GM23338 (cell line): ENCODE data around the gene MKLN1.

Experiments used
- CREB1 ChIP-seq: fragments of 250-450 bp; sonication (Bioruptor Pico); IDR thresholded peaks from 2 replicates; pipeline ENCODE4 v1.5.0; 2020; ENCODE audit warnings: low read depth, mild to moderate bottlenecking, moderate library complexity
- CTCF ChIP-seq, 2 experiments: fragments of 200-600 bp in 1 of 2; sonication (generic) in 1 of 2; conservative IDR thresholded peaks; 2 replicates each; pipeline versions ENCODE4 v1.5.1 to v1.6.1; 2016 to 2017; ENCODE audit warnings: antibody characterized with exemption in 2 of 2, low read depth in 2 of 2, mild to moderate bottlenecking in 2 of 2, moderate library complexity in 1 of 2
- ETS1 ChIP-seq: IDR thresholded peaks from 2 replicates; pipeline ENCODE4 v1.6.1; 2016; ENCODE audit warnings: antibody characterized with exemption
- EZH2 ChIP-seq: fragments of 200-600 bp; sonication (generic); IDR thresholded peaks from one replicate; pipeline ENCODE4 v1.8.0; 2017; ENCODE audit warnings: antibody characterized with exemption, mild to moderate bottlenecking, low read depth; ENCODE audit not compliant: unreplicated experiment
- EZH2phosphoT487 ChIP-seq: fragments of 200-600 bp; sonication (generic); IDR thresholded peaks from one replicate; pipeline ENCODE4 v1.8.1; 2018; ENCODE audit warnings: antibody characterized with exemption; ENCODE audit not compliant: unreplicated experiment
- JUNB ChIP-seq: IDR thresholded peaks from one replicate; pipeline ENCODE4 v1.6.1; 2016; ENCODE audit warnings: antibody characterized with exemption; ENCODE audit not compliant: unreplicated experiment
- POLR2AphosphoS5 ChIP-seq: IDR thresholded peaks from 2 replicates; pipeline ENCODE4 v1.6.1; 2016; ENCODE audit warnings: antibody characterized with exemption, low read depth
- ZNF331 ChIP-seq: fragments of 250-450 bp; sonication (Bioruptor Pico); IDR thresholded peaks from 2 replicates; pipeline ENCODE4 v1.5.0; 2020; ENCODE audit warnings: low read depth, mild to moderate bottlenecking, moderate library complexity
- ZNF462 ChIP-seq: fragments of 250-450 bp; sonication (Bioruptor Pico); IDR thresholded peaks from 2 replicates; pipeline ENCODE4 v1.5.0; 2020; ENCODE audit warnings: mild to moderate bottlenecking, moderate library complexity
- TF ChIP-seq, protein P1 (sequence below): IDR thresholded peaks from one replicate; pipeline ENCODE4 v1.6.1; 2018; ENCODE audit warnings: antibody characterized with exemption; ENCODE audit not compliant: unreplicated experiment

DNA sequence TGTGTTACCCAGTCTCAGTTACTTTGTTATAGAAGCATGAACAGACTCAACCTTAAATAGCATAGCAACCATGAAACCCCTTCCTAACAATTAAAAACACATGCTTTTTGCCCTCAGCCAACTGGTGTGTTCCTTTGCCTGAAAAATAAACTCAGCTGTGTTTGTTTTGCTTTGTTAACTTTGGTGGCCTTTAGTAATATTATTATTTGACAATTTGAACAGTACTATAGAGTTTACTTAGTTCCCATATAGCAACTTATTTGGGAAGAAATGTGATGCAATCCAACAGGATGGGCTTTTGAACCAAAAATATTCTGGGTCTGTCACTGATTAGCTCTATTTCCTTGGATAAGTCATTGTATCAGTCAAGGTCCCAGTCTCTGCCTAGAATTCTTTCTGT, 22.5 kb upstream of the MKLN1 start:
- no peak for TF ChIP-seq CTCF (conservative IDR thresholded peaks at IDR 0.05; ENCODE audit: low read depth in 2 of 2)
- TF ChIP-seq EZH2, result no peak
- no peak for TF ChIP-seq POLR2AphosphoS5
- no peak for TF ChIP-seq JUNB
- TF ChIP-seq, protein P1, sequence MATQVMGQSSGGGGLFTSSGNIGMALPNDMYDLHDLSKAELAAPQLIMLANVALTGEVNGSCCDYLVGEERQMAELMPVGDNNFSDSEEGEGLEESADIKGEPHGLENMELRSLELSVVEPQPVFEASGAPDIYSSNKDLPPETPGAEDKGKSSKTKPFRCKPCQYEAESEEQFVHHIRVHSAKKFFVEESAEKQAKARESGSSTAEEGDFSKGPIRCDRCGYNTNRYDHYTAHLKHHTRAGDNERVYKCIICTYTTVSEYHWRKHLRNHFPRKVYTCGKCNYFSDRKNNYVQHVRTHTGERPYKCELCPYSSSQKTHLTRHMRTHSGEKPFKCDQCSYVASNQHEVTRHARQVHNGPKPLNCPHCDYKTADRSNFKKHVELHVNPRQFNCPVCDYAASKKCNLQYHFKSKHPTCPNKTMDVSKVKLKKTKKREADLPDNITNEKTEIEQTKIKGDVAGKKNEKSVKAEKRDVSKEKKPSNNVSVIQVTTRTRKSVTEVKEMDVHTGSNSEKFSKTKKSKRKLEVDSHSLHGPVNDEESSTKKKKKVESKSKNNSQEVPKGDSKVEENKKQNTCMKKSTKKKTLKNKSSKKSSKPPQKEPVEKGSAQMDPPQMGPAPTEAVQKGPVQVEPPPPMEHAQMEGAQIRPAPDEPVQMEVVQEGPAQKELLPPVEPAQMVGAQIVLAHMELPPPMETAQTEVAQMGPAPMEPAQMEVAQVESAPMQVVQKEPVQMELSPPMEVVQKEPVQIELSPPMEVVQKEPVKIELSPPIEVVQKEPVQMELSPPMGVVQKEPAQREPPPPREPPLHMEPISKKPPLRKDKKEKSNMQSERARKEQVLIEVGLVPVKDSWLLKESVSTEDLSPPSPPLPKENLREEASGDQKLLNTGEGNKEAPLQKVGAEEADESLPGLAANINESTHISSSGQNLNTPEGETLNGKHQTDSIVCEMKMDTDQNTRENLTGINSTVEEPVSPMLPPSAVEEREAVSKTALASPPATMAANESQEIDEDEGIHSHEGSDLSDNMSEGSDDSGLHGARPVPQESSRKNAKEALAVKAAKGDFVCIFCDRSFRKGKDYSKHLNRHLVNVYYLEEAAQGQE, result no peak
- no peak for TF ChIP-seq EZH2phosphoT487
- TF ChIP-seq ZNF462 (CRISPR knock-in tag), result no peak
- TF ChIP-seq ZNF331, result no peak
- TF ChIP-seq ETS1, result no peak
- TF ChIP-seq CREB1 (CRISPR knock-in tag), result no peak
